GM12874 (cell line): ENCODE data around the gene GSTT2B.
A peak's percentile ranks its signal among the peaks of the same experiment; 100 is the strongest.
"Not testable (repeated sequence)": the region's sequence is repeated elsewhere in the genome, so short reads cannot be mapped to it uniquely, and the experiment has no call there.

Experiments
- TF ChIP-seq, protein P1 (sequence below): IDR thresholded peaks from 2 replicates; pipeline ENCODE4 v1.5.1; 2011; ENCODE audit warnings: low read depth, mild to moderate bottlenecking, control low read depth, low read length, moderate library complexity; ENCODE audit not compliant: insufficient read depth

The GSTT2B gene

DNA sequence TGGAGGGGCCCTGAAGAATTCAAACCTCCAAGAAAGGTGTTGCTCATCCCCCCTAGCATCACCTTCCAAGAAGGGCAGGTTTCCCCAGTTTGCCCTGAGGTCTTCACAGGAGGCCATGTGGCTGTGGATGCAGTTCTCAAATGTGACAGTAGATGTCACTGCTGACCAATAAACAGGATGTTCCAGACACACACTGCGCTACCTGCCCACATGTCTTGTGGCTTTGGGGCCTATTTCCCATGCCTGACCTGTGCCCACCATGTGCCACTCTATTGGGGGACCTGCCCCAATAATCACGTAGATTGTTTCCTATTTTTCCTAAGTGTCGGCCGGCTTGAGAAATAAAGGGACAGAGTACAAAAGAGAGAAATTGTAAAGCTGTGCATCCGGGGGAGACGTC is 23.4 kb upstream of the GSTT2B start:
- TF ChIP-seq, protein P1, sequence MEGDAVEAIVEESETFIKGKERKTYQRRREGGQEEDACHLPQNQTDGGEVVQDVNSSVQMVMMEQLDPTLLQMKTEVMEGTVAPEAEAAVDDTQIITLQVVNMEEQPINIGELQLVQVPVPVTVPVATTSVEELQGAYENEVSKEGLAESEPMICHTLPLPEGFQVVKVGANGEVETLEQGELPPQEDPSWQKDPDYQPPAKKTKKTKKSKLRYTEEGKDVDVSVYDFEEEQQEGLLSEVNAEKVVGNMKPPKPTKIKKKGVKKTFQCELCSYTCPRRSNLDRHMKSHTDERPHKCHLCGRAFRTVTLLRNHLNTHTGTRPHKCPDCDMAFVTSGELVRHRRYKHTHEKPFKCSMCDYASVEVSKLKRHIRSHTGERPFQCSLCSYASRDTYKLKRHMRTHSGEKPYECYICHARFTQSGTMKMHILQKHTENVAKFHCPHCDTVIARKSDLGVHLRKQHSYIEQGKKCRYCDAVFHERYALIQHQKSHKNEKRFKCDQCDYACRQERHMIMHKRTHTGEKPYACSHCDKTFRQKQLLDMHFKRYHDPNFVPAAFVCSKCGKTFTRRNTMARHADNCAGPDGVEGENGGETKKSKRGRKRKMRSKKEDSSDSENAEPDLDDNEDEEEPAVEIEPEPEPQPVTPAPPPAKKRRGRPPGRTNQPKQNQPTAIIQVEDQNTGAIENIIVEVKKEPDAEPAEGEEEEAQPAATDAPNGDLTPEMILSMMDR: peak; percentile 80

DNA sequence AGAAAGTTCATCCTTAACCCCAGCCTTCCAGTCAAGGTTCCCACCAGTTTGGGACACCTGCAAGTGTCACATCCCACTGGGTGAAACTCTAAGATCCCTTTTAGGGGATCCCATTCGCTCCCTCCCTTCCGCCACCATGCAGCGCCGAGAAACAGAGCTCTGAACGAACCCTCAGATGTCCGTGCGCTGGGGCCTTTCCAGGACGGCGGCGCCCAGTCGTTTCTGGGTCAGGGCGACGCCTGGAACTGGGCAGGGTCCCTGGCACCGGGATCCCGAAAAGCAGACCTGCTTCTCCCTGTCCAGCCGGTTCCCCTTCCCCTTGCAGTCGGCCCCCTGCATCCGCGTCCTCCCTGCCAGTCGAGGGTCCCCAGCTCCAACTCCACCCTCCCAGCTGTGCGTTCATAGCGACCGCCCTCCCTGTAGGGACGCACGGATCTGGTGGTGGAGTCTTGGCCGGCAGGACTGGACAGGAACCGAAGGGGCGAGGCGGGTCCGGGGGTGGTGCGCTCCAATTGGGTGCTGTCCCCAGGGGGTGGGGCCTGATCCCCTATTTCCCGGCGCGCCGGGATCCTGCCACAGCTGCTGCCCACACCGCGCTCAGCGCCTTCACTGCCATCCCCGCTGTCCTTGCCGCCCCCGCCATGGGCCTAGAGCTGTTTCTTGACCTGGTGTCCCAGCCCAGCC is 18.7 kb upstream of the GSTT2B start, which contains the start of gene GSTT2:
TSS of gene GSTT2 (plus strand) at position 578 of the 684 bp plus-strand sequence.
- TF ChIP-seq, protein P1: not testable (repeated sequence)

DNA sequence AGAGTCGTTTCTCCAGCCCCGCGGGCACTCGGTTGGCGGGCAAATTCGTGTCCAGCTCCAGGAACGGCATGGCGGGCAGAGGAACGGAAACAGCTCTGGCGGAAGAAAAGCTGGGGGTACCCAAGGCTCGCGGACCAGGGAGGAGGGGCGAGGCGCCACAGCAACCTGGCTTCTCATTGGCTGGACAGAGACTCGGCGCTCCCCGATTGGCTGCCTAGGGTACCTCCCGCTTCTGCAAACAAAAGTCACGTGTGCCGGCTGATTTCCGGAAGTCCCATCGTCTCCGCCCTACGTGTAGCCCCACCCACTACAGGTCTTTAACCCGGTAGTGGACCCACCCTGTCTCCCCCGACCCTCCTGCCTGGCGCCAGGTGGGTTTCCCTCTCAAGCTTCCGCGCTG is 13.3 kb upstream of the GSTT2B start, which contains the start of gene DDT:
TSS of gene DDT (minus strand) at position 97 of the 400 bp plus-strand sequence. CDS start at position 70, 27 bp downstream.
- TF ChIP-seq, protein P1: not testable (repeated sequence)

DNA sequence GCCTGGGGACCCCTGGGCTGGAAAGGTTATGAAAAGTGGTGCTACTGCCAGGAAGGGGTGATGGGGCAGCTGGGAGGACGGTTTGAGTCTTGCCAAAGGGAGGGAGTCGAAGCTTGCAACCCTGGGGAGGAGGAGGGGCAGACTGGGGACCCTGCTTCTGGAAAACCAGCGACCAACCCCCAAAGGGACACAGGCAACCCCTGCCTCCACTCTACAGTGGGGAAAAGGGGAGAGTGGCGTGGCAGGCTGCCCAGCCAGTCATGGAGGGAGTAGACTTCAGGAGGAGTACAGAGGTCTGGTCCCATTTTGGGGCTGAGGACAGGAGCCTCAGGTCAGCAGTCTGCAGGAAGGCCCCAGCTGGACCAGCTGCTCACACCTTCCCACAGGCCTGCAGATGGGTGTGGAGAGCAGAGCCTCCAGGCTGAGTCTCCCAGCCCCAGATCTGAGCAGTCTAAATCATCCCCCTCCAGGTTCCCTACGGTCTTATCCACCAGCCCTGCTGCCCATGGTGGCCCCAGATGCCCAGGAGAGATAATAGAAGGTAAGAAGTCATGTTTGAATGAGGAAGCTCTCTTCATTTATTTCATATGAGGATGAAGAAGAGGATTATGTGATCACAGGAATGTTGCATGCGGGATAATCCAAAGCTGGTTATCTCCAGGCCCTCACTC is 10.0 kb upstream of the GSTT2B start:
- TF ChIP-seq, protein P1: no peak

DNA sequence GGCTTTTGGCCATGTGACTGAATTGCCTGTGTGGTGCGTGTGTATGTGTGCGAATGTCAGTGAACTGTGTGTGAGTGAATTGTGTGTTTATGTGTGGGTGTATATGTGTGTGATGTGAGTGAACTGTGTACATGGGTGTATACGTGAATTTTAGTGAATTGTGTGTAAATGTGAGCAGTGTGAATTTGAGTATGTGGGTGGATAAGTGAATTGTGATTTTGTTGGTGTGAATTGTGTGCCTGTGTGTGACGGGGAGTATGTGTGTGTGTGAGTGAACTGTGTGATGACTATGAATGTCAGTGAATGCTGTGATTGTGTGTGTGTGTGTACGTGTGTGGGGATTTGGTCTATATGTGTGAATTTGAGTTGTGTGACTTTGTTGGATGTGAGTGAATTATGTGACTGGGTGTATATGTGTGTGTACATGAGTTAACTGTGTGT is 9.2 kb upstream of the GSTT2B start:
- TF ChIP-seq, protein P1: no peak

DNA sequence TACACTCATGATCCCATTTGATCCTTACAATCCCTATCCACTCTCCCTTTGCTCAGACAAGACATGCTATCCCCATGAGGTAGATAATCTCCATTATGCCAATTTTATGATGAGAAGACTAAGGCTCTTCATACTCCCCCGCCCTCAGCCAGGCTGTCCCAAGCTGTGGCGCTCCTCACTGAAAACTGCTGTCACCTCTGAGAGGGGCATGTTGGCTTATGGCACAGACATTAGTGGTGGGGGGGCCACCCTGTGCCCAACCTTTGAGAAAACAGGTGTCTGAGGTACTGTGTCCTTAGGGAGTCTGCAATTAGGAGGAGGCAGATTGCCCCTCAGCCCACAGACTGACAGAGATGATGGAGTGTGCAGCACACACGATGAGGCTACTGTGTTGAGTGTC is 8.1 kb upstream of the GSTT2B start:
- TF ChIP-seq, protein P1: no peak

DNA sequence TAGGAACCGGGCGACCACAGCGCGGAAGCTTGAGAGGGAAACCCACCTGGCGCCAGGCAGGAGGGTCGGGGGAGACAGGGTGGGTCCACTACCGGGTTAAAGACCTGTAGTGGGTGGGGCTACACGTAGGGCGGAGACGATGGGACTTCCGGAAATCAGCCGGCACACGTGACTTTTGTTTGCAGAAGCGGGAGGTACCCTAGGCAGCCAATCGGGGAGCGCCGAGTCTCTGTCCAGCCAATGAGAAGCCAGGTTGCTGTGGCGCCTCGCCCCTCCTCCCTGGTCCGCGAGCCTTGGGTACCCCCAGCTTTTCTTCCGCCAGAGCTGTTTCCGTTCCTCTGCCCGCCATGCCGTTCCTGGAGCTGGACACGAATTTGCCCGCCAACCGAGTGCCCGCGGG is 5.6 kb upstream of the GSTT2B start, which contains the start of gene DDTL:
TSS of gene DDTL (plus strand) at position 321 of the 400 bp plus-strand sequence. CDS start at position 348, 27 bp downstream.
- TF ChIP-seq, protein P1: not testable (repeated sequence)
